GM19193 (cell line): ENCODE results near the gene RTN3.
A peak's percentile ranks its signal among the peaks of the same experiment; 100 is the strongest.

ENCODE experiments used
- POLR2A ChIP-seq: IDR thresholded peaks from 4 replicates; pipeline ENCODE4 v1.6.1; 2011; ENCODE audit not compliant: insufficient read depth, insufficient read length; ENCODE audit errors: extremely low read depth

The RTN3 gene

DNA sequence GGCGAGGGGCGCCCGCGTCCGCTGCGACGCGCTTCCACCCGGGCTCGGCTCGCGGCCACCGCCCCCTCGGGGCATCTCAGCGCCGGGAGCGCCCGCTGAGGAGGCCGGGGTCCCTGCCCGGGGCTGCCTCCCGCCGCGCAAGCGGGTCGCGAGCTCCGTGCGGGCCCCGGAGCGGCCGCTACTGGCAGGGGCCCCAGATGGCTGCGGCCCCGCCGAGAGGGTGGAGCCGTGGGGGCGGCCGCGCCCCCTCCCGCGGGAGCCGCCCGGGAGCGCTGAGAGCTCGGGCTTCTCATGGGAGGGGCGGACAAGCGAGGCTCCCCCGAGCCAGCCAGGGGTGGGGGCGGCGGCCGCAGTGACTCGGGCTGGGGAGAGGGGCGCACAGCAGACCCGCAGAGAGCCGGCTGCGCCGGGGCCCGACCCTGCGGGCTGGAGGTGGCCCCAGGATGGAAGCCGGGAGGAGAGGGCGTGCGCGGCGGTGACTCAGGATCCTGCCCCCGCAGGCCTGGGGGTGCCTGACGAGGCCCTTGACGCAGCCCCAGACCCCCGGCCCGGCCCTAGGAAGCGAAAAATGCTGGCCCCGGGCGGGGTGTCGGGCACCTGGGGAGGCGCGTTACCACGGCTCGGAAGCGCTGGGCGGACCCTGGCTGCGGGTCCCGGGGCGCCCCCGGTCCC is 87.9 kb downstream of the RTN3 start:
- TF ChIP-seq POLR2A, result peak; percentile 36

DNA sequence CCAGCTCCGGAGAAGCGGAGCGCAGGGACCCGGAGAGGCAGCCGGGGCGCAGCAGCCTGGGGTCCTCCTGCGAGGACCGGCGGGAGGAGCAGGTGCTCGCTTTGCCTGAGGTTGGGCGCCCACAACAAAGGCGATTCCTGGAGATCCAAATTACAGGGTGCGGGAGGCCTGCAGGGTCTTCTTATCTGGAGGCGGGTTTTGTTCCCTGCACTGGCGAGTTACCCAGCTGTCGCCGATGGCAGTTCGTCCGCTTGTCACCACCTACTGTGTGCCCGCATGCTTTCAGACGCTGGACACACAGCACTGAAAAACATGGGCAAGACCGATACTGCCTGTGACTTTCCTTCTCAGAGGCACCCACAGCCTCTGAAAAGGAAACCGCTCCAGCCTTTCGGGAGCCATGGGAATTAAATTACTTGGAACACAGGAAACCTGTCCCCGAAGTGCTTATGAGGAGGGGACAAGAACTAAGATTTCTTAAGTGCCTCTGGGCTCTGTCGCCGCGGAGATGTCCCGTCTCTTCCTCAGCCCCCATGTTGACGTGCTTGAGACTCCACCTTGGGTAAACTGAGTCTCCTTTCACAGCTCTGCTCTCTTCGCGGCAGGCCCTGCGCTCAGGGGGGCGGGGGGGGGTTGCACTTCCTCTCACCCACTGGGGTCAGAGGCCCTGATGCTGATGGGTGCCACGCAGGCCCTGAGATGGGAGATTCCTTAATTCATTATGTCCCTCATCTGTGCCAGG is 88.6 kb downstream of the RTN3 start:
- no peak for TF ChIP-seq POLR2A

DNA sequence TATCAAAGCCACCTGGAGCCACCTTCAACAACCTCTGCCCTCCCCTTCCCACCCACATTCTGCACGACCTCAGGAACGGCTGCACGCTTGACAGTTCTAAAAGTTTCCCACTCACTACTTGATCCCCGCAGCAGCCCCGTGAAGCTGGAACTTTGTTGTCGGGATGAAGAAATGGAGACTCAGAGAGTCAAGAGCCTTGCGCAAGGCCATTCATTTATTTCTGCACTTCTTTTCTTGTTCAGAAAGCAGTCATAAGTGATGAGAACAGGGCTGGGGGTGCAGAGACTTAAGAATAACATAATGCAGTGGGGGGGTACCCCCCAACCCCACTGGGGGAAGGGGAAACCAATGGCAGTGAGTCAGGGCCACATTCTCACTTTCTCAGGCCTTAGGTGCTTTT is 89.5 kb downstream of the RTN3 start:
- TF ChIP-seq POLR2A, result no peak

DNA sequence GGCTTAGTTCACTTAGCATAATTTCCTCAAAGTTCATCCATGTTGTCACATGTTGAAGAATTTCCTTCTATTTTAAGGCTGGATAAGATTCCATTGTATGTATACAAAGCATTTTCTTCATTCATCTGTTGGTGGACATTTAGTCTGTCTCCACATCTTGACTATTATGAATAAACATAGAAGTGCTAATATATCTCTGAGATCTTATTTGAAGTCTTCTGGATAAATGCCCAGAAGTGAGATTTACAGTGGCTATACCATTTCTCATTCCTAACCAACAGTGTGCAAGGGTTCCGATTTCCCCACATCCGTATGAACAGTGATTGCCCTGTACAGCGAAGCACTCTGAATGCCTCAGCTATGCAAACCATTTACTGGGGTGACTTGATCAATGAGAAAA is 93.9 kb downstream of the RTN3 start:
- TF ChIP-seq POLR2A, result no peak

DNA sequence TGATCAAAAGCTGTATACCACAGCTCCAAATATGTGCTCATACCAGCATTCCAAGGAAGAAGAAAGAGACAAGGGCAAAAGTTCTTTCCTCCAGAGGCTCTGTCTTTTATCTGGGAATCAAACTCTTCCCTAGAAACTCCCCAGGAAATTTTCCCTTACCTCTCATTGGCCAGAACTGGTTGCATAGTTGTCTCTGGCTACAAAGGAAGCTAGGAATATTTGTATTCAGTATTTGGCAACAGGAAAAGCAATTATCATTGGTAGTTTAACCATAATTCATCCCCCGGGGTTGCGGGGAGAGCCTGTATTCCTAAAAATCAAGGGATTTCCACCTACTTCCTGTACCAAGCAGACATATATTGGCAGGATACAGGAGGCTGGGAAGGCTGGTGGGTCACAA is 97.7 kb downstream of the RTN3 start:
- no peak for TF ChIP-seq POLR2A

DNA sequence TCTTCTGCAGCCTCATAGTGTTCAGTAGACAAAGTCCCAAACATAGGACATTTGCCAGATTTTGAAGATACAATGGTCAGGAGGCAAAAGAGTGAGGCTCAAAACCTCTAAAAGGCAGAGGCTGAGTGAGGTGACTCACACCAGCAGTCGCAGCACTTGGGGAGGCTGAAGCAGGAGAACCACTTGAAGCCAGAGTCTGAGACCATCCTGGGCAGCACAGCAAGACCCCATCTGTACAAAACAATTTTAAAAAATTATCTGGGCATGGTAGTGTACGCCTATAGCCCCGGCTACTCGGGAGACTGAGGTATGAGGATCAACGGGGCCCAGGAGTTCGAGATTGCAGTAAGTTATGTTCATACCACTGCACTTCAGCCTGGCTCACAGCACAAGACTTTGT is 101.4 kb downstream of the RTN3 start:
- no peak for TF ChIP-seq POLR2A

DNA sequence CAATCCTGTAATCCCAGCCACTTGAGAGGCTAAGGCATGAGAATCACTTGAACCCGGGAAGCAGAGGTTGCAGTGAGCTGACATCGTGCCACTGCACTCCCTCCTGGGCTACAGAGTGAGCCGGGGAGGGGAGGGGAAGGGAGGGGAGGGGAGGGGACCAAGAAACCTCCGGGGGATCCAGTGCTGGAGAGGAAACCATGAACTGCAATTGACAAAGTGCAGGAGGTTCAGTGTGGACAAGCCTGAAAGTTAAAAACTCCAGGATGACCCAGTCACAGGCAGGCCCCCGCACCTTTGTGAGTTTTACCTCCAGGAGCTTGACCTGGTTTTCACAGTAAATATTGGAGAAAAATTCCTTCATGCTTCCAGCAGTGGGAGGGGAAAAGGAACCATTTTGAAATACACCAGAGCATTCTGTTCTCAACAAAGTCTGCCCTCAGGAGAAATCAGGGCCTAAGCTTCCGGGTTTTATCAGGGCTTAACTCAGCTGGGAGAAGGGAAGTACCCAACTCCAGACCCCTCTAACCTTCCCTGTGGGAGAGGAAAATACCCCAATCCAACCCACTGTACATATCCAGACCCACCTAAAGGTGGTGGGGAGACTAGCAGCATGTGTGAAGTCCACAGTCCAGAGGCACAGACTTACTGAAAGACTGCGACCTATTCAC is 102.8 kb downstream of the RTN3 start:
- TF ChIP-seq POLR2A, result no peak

DNA sequence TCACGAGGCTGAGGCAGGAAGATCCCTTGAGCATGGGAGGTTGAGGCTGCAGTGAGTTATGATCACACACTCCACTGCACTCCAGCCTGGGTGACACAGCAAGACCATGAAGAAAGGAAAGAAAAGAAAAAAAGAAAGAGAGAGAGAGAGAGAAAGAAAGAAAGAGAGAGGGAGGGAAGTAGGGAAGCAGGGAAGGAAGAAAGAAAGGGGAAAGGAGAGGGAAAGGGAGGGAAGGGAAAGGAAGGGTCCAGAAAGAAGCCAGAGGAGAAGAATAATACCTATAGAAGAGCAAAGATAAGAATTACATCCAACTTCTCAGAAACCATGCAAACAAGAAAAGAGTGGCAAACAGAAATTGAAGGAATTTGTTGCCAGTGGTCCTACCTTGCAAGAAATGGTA is 104.5 kb downstream of the RTN3 start:
- no peak for TF ChIP-seq POLR2A

DNA sequence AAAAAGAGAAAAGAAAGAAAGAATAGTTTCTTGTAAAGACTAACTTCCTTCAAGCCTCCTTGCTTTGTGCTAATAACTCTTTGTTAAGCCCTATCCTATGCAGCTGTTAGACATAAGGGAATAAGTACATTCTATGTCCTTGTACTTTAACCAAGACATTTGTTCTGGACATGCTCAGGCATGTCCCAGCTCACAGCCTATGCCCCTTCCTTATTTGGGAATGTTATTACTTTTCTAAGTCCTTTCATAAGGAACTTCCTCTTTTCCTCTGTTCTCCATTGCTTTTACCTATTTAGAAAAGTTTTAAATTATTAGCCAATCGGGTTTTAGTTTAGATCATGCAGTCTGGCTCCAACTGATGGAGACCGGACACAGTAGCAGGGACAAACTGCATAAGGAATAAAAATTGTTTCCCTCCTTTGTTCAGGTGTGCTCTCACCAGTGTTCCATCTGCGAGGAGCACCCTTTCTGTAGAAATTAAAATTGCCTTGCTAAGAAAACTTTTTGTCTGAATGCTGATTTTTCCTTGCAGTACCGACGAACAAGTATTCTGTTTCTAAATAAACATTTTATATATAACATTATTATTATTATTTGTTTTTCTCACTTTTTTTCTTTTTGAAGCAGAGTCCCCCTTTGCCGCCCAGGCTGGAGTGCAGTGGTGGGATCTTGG is 110.3 kb downstream of the RTN3 start:
- no peak for TF ChIP-seq POLR2A

DNA sequence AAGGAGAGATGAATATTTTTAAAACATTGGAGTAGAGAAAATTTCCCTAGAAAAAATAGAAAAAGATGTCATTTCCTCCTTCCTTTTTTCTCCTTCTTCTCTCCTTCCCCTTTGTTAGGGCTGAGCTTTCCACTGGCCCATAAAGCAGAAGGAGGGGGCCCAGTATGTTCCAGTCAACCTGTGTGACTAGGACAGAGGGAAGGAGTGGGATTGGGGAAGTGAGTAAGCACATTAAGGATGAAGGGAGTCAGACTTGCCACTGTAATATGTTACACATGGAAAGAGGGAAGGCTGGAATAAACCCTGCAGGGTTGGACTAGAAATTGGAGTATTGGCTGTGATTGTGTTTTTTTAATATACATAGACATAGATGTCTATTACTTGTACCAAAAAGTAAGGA is 111.9 kb downstream of the RTN3 start:
- TF ChIP-seq POLR2A, result no peak

DNA sequence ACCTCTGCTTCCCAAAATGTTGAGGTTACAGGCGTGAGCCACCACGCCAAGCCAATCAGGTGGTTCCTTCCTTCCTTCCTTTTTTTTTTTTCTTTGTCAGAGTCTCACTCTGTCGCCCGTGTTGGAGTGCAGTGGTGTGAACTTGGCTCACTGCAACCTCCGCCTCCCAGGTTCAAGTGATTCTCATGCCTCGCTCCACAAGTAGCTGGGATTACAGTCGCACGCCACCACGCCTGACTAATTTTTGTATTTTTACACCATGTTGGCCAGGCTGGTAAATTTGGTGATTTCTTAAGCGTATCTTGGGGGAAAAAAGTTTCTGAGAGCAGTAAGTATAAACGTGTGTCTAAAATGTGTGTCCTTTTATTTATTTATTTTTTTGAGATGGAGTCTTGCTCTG is 113.8 kb downstream of the RTN3 start:
- TF ChIP-seq POLR2A, result no peak

DNA sequence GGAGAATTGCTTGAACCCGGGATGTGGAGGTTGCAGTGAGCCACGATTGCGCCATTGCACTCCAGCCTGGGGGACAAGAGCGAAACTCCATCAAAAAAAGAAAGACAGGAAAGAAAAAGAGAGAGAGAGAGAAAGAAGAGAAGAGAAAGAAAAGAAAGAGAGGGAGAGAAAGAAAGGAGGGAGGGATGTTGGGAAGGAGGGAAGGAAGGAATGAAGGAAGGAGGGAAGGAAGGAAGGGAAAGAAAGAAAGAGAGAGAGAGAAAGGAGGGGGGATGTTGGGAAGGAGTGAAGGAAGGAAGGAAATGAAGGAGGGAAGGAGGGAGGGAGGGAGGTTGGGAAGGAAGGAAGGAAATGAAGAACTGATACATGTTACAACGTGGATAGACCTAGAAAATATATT is 119.6 kb downstream of the RTN3 start:
- no peak for TF ChIP-seq POLR2A

DNA sequence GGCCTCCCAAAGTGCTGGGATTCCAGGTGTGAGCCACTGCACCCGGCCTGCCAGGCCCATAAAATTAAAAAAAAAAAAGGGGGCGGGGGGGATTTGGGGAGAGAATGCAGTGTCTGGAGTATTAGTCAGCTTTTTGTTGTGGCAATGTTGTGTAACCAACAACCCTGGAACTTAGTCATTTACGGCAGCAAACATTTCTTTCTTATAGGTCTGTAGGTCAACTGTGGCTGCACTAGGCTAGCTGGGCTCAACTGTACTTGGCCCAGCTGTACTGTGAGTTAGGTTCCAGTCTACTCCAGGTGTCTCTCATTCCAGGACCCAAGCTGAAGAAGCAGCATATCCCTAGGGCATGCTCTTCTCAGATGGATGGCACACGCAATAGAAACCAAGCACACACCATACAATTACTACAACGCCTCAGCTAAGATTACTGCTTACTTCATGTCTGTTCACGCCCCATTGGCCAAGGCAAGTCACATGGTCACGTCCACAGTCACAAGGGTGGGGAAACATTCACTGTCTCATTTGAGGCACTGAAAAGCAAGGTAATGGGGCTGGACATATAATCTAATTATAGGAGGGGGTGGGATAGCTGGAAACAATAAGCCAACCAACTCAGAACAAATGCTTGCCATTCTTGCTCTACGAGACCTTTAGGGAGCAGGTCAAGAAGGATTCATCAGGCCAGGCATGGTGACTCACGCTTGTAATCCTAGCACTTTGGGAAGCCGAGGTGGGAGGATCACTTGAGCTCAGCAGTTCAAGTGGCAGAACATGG is 121.5 kb downstream of the RTN3 start:
- TF ChIP-seq POLR2A, result no peak

DNA sequence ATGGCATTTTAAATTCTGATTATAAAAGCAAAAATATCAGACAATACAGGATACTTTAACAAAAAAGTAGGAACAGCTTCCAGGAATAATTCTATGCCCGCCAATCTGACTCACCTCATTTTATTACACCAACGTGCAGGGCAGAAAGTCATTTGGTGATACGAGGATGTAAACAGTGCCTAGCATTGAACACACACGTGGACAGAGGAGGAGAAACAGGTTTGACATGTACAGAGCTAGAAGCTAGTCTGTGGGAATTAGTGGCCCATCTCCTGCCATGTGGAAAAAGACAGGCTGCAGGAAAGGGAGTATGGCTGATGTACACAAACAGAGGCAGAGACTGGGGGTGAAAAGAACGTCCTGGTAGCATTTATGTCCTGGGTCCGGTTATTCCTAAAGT is 123.0 kb downstream of the RTN3 start:
- no peak for TF ChIP-seq POLR2A

DNA sequence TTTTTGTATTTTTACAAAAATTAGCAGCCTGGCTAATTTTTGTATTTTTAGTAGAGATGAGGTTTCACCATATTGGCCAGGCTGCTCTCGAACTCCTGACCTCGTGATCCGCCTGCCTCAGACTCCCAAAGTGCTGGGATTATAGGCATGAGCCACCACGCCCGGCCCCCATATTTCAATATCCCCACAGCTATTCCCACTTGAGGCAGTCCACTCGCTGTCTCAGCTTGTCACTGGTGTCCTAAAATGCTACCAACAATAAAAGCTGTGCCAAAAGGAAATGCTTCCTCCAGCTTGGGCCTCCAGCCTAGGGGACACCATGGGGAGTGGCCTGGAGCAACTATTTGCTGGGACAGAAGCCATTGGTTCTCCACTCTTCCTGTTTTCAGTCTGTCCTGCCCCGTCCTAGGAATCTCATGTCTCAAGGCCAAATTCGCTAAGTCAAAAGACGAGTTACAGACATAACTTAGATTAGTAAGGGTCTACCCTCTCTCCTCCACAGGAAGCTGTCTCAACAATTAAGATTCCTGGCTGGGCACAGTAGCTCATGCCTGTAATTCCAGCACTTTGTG is 124.6 kb downstream of the RTN3 start:
- TF ChIP-seq POLR2A, result no peak
